Left lung (tissue), 10 donors: Measurements from ENCODE around the gene FLVCR1. TPM values are rescaled to one million over a fixed set of nuclear protein-coding genes. Genes with fewer than 3 reads are reported as not detected.

Experiments used
- ATAC-seq: fragments of 200-7000 bp; cut with Tn5 transposase; one replicate; pipeline ENCODE4 v1.9.1; 2020; ENCODE audit warnings: moderate library complexity
- DNase-seq, 4 donors: peaks; one replicate each; pipeline ENCODE4 v3.0.0-alpha.2; 2013 to 2020
- H3K27ac ChIP-seq, 2 donors: fragments of 200-600 bp; sonication (generic) in 1 of 2; one replicate each; pipeline versions ENCODE4 v1.5.0 to v1.8.0; 2020 to 2021
- H3K27me3 ChIP-seq, 2 donors: fragments of 200-600 bp; sonication (generic) in 1 of 2; one replicate each; pipeline versions ENCODE4 v1.5.0 to v1.8.0; 2020 to 2021
- H3K36me3 ChIP-seq, 2 donors: fragments of 200-600 bp; sonication (generic) in 1 of 2; one replicate each; pipeline versions ENCODE4 v1.5.0 to v1.8.0; 2020 to 2021
- H3K4me1 ChIP-seq, 2 donors: fragments of 200-600 bp; one replicate each; pipeline ENCODE4 v1.8.0; 2021
- H3K4me3 ChIP-seq, 2 donors: fragments of 200-600 bp; sonication (generic) in 1 of 2; one replicate each; pipeline versions ENCODE4 v1.5.0 to v1.8.0; 2020 to 2021; ENCODE audit warnings: mild to moderate bottlenecking in 1 of 2
- H3K9me3 ChIP-seq, 2 donors: fragments of 200-600 bp; sonication (generic) in 1 of 2; one replicate each; pipeline versions ENCODE4 v1.5.0 to v1.8.0; 2020 to 2021
- CTCF ChIP-seq, 2 donors: fragments of 200-600 bp; sonication (generic) in 1 of 2; IDR thresholded peaks; one replicate each; pipeline versions ENCODE4 v1.5.0 to v1.8.0; 2021; ENCODE audit warnings: antibody characterized with exemption in 2 of 2
- intact Hi-C, 2 donors: fragments of 100-400 bp; cut with DNase I; formaldehyde crosslinking; loops; one replicate each; pipeline versions ENCODE4 v1.11.2 to v1.14.2; 2022
- polyA plus RNA-seq, 6 donors: library from polyadenylated mRNA; unstranded; fragments of 120-200 nt; gene quantifications; one replicate each; pipeline ENCODE4 v1.2.1, GENCODE V29; 2013; ENCODE audit not compliant: insufficient read length in 6 of 6
- total RNA-seq, 2 donors: library from RNA; stranded (reverse); fragmentation: NEBNext Ultra II Directional; extraction: Animal tissue kit (Norgen Biotek cat#: 25700); gene quantifications; one replicate each; pipeline ENCODE4 v1.2.1, GENCODE V29; 2021
- donor health status: DM: no; HTN: yes; CAD: no.
- donor health status: DM: no; HTN: no; CAD: no.

FLVCR1 gene
- total and polyA plus RNA-seq, 8 donors, result 6.1 to 29.4 (median 22.7) TPM

DNA sequence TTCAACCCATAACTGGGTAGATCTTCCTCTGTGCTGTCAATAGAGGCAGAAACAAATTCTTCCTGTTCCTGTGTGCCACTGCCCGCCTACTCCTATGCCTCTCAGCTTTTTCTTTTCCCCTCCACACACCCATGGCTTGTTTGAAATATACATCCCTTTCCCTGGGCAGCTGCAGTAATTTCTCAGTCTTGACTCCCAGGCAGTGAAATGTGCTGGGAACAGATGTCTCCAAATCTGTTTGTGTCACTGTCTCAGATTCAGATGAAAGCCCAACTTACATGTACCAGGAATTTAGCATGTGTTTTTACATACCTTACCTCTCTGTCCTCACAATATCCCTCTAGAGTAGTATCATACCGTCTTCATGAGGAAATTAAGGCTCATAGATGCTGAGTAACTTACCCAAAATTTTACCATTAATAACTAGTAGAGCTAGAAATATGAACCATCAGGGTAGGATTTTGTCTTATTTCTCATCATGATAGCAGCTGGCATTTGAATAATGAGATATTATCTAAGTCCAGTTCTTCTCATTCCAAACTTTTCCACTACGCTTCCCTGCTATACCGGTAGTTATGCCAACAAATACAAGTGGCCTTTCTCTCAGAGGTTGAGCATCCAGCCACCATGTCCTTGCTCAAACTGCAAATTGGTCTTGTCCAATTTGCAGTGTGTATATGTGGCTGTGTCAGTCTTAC lies 87.5 kb downstream of the FLVCR1 start:
- DNase-seq (no peak), ATAC-seq (no peak)
- Histone ChIP-seq H3K4me1 (peaks cover 0 to 9% of the 10 kb centered on the region in 2 donors), H3K36me3 (no peaks in the 10 kb centered on the region), H3K27me3 (peaks cover 0 to 17% of the 10 kb centered on the region in 2 donors), H3K9me3 (peaks cover 0 to 3% of the 10 kb centered on the region in 2 donors), H3K27ac (no peak overlapping the region), H3K4me3 (no peak overlapping the region)
- intact Hi-C loops, result no loop called here
- TF ChIP-seq CTCF (IDR thresholded peaks at IDR 0.05), result no peak

- DNase-seq (no peak), ATAC-seq (no peak)
- Histone ChIP-seq H3K27me3 (peaks cover 5 to 30% of the 10 kb centered on the region in 2 donors), H3K27ac (no peak overlapping the region), H3K9me3 (no peaks in the 10 kb centered on the region), H3K4me3 (no peak overlapping the region), H3K36me3 (no peaks in the 10 kb centered on the region), H3K4me1 (peaks cover 5 to 21% of the 10 kb centered on the region in 2 donors)
- intact Hi-C loops, result no loop called here
- TF ChIP-seq CTCF (IDR thresholded peaks at IDR 0.05), result no peak
Observed at GRCh38 chr1:212946872-212947271, 88.8 kb downstream of the FLVCR1 start.

Other genes starting within 250 kb of the FLVCR1 start
- 10 to 100 TPM; 14.0 to 57.7 TPM for gene ATF3, start 249.5 kb upstream of the FLVCR1 start, total RNA-seq
- gene ATF3, start 249.5 kb upstream of the FLVCR1 start, polyA plus RNA-seq, result 10 to 100 TPM in 5 of 6 donors, 1 to 10 TPM in 1; 5.6 to 81.8 (median 25.1) TPM
- 1 to 10 TPM; 6.4 to 9.0 TPM for gene BATF3, start 158.4 kb upstream of the FLVCR1 start, total RNA-seq
- 1 to 10 TPM; 1.3 to 3.6 (median 1.9) TPM for gene BATF3, start 158.4 kb upstream of the FLVCR1 start, polyA plus RNA-seq
- gene NSL1, start 66.5 kb upstream of the FLVCR1 start, total RNA-seq, result 10 to 100 TPM; 31.1 to 33.5 TPM
- gene NSL1, start 66.5 kb upstream of the FLVCR1 start, polyA plus RNA-seq, result 10 to 100 TPM; 34.8 to 43.7 (median 42.1) TPM
- 10 to 100 TPM; 10.4 to 13.4 TPM for gene TATDN3, start 66.4 kb upstream of the FLVCR1 start, total RNA-seq
- gene TATDN3, start 66.4 kb upstream of the FLVCR1 start, polyA plus RNA-seq, result 10 to 100 TPM; 14.3 to 19.9 (median 15.8) TPM
- not detected for gene SPATA45, start 10.6 kb upstream of the FLVCR1 start, total RNA-seq
- under 1 TPM; 0.34 to 0.89 (median 0.50) TPM for gene SPATA45, start 10.6 kb upstream of the FLVCR1 start, polyA plus RNA-seq
- gene VASH2, start 92.3 kb downstream of the FLVCR1 start, total RNA-seq, result 1 to 10 TPM; 2.4 to 7.7 TPM
- 10 to 100 TPM; 28.3 to 38.6 (median 31.6) TPM for gene VASH2, start 92.3 kb downstream of the FLVCR1 start, polyA plus RNA-seq
- 10 to 100 TPM; 24.0 to 35.2 TPM for gene ANGEL2, start 157.6 kb downstream of the FLVCR1 start, total RNA-seq
- 10 to 100 TPM; 41.8 to 56.9 (median 47.1) TPM for gene ANGEL2, start 157.6 kb downstream of the FLVCR1 start, polyA plus RNA-seq
- gene RPS6KC1, start 193.0 kb downstream of the FLVCR1 start, total RNA-seq, result 10 to 100 TPM; 15.8 to 18.8 TPM
- 10 to 100 TPM; 22.1 to 25.2 (median 23.8) TPM for gene RPS6KC1, start 193.0 kb downstream of the FLVCR1 start, polyA plus RNA-seq